HepG2 (cell line): ENCODE measurements around the gene FAM162B. TPM values are rescaled to one million over a fixed set of nuclear protein-coding genes. Genes with fewer than 3 reads are reported as not detected.

Experiments
- ATAC-seq: fragments of 200-7000 bp; cut with Tn5 transposase; 3 replicates; pipeline ENCODE4 v1.9.1; 2020; ENCODE audit warnings: mild to moderate bottlenecking, moderate library complexity
- BruUV-seq: library from RNA; stranded (reverse); fragments of 400-500 nt; replicated peaks from 2 replicates; lab custom pipeline; 2021; lab: Mats Ljungman, UMichigan
- CTCF ChIA-PET: fragments of 300-600 bp; formaldehyde crosslinking; extraction: SDS; loops from one replicate; lab custom pipeline; 2021; ENCODE audit warnings: low total read pairs, inconsistent platforms, low intra/inter-chr PET ratio; lab: Yijun Ruan, JAX
- POLR2A ChIA-PET: fragments of 350-600 bp; sonication (Branson Sonifier 250); formaldehyde crosslinking; loops from one replicate; lab custom pipeline; 2020; ENCODE audit warnings: antibody characterized with exemption, inconsistent platforms; lab: Yijun Ruan, JAX
- DNase-seq: peaks from one replicate; pipeline ENCODE4 v3.0.0-alpha.2; 2015; ENCODE audit warnings: low spot score
- FAIRE-seq: peaks from 3 replicates; lab custom pipeline; 2011; peaks lifted over from hg19 to GRCh38; lab: Jason Lieb, UNC
- H2AFZ ChIP-seq: one replicate; pipeline ENCODE4 v1.6.1; 2011; ENCODE audit warnings: low read length, inconsistent platforms
- H3K27ac ChIP-seq: fragments of 300-600 bp; 3 replicates; pipeline ENCODE4 v1.8.0; 2011; ENCODE audit warnings: mixed run types, mild to moderate bottlenecking, mixed read lengths, low read length, inconsistent platforms; ENCODE audit not compliant: insufficient read depth; ENCODE audit errors: extremely low read length
- H3K27me3 ChIP-seq, 2 experiments: fragments of 200-600 bp in 1 of 2; 2 replicates in 1 of 2; 3 replicates in 1 of 2; pipeline versions ENCODE4 v1.6.0 to v1.8.0; 2011; ENCODE audit warnings: low read length in 2 of 2, mild to moderate bottlenecking in 2 of 2, moderate library complexity in 2 of 2, inconsistent platforms in 1 of 2; ENCODE audit not compliant: insufficient read depth in 2 of 2, control insufficient read depth in 1 of 2
- H3K36me3 ChIP-seq, 2 experiments: fragments of 200-600 bp in 1 of 2; replicated peaks in 1 of 2; 2 replicates in 1 of 2; 3 replicates in 1 of 2; pipeline versions ENCODE4 v1.5.1 to v1.8.0; 2011; ENCODE audit warnings: low read length in 2 of 2, inconsistent platforms in 1 of 2; ENCODE audit not compliant: insufficient read depth in 2 of 2, control insufficient read depth in 1 of 2
- H3K4me1 ChIP-seq: 2 replicates; pipeline ENCODE4 v1.5.1; 2012; ENCODE audit warnings: low read length, inconsistent platforms; ENCODE audit not compliant: insufficient read depth
- H3K4me2 ChIP-seq: 2 replicates; pipeline ENCODE4 v1.6.0; 2011; ENCODE audit warnings: low read depth, low read length, inconsistent platforms
- H3K4me3 ChIP-seq, 3 experiments: fragments of 200-600 bp in 1 of 3; sonication (generic), shearing (Covaris generic) in 1 of 3; replicated peaks in 1 of 3; 2 replicates each; pipeline ENCODE4 v1.5.1; 2011 to 2016; ENCODE audit warnings: low read length in 3 of 3, inconsistent platforms in 2 of 3, low read depth in 2 of 3, mild to moderate bottlenecking in 2 of 3, control low read depth in 1 of 3, mixed read lengths in 1 of 3; ENCODE audit not compliant: insufficient read depth in 1 of 3
- H3K79me2 ChIP-seq: one replicate; pipeline ENCODE4 v1.6.1; 2011; ENCODE audit warnings: low read length, inconsistent platforms; ENCODE audit not compliant: insufficient read depth
- H3K9ac ChIP-seq: 2 replicates; pipeline ENCODE4 v1.6.0; 2011; ENCODE audit warnings: mild to moderate bottlenecking, low read depth, low read length, inconsistent platforms; ENCODE audit not compliant: insufficient read depth
- H3K9me3 ChIP-seq: 2 replicates; pipeline ENCODE4 v1.5.1; 2012; ENCODE audit warnings: mild to moderate bottlenecking, low read length
- H4K20me1 ChIP-seq: 2 replicates; pipeline ENCODE4 v1.6.0; 2011; ENCODE audit warnings: inconsistent platforms, mild to moderate bottlenecking, low read length, moderate library complexity; ENCODE audit not compliant: insufficient read depth
- FOSL2 ChIP-seq: sonication (generic); formaldehyde crosslinking; IDR thresholded peaks from 2 replicates; pipeline ENCODE4 v1.4.0; 2020; ENCODE audit warnings: missing genetic modification reagents
- GPBP1L1 ChIP-seq: sonication (generic); formaldehyde crosslinking; IDR thresholded peaks from 2 replicates; pipeline ENCODE4 v1.5.0; 2020; ENCODE audit warnings: mild to moderate bottlenecking, missing genetic modification reagents
- KDM1A ChIP-seq: IDR thresholded peaks from 2 replicates; pipeline ENCODE4 v1.6.1; 2016; ENCODE audit warnings: missing compliant biosample characterization
- MYC ChIP-seq: sonication (generic); formaldehyde crosslinking; IDR thresholded peaks from 2 replicates; pipeline ENCODE4 v1.9.0; 2021; ENCODE audit warnings: missing genetic modification reagents, borderline replicate concordance
- NCOA2 ChIP-seq: sonication (generic); formaldehyde crosslinking; IDR thresholded peaks from 2 replicates; pipeline ENCODE4 v1.8.0; 2022; ENCODE audit warnings: inconsistent platforms
- PRMT3 ChIP-seq: sonication (generic); formaldehyde crosslinking; IDR thresholded peaks from 2 replicates; pipeline ENCODE4 v1.8.1; 2022; ENCODE audit warnings: low read depth, mild to moderate bottlenecking, moderate library complexity, missing genetic modification reagents, borderline replicate concordance
- RELA ChIP-seq: sonication (generic); formaldehyde crosslinking; IDR thresholded peaks from 2 replicates; pipeline ENCODE4 v1.4.0; 2020; ENCODE audit warnings: missing genetic modification reagents
- SMYD3 ChIP-seq: sonication (generic); formaldehyde crosslinking; IDR thresholded peaks from 2 replicates; pipeline ENCODE4 v1.8.1; 2023; ENCODE audit warnings: mild to moderate bottlenecking, missing genetic modification reagents
- TCF12 ChIP-seq, 2 experiments: fragments of 450-650 bp in 1 of 2; sonication (generic) in 1 of 2; formaldehyde crosslinking in 1 of 2; IDR thresholded peaks; 2 replicates each; pipeline versions ENCODE4 v1.6.1 to v1.8.0; 2017 to 2022; ENCODE audit warnings: antibody characterized with exemption in 1 of 2, mild to moderate bottlenecking in 1 of 2, missing genetic modification reagents in 1 of 2, moderate library complexity in 1 of 2
- ZBTB38 ChIP-seq: sonication (generic); formaldehyde crosslinking; IDR thresholded peaks from 2 replicates; pipeline ENCODE4 v1.5.1; 2020; ENCODE audit warnings: mild to moderate bottlenecking, missing genetic modification reagents
- ZBTB40 ChIP-seq, 2 experiments: fragments of 450-650 bp in 1 of 2; sonication (generic) in 1 of 2; formaldehyde crosslinking in 1 of 2; IDR thresholded peaks; 2 replicates each; pipeline versions ENCODE4 v1.6.1 to v1.8.0; 2016 to 2022; ENCODE audit warnings: antibody characterized with exemption in 1 of 2, mild to moderate bottlenecking in 1 of 2, missing genetic modification reagents in 1 of 2
- ZNF180 ChIP-seq: sonication (generic); formaldehyde crosslinking; IDR thresholded peaks from 2 replicates; pipeline ENCODE4 v1.4.0; 2020; ENCODE audit warnings: low read depth, missing genetic modification reagents, borderline replicate concordance
- ZNF501 ChIP-seq: sonication (generic); formaldehyde crosslinking; IDR thresholded peaks from 2 replicates; pipeline ENCODE4 v1.5.1; 2020; ENCODE audit warnings: mild to moderate bottlenecking, moderate library complexity, missing genetic modification reagents
- ZNF558 ChIP-seq: sonication (generic); formaldehyde crosslinking; IDR thresholded peaks from 2 replicates; pipeline ENCODE4 v1.9.0; 2022; ENCODE audit warnings: mild to moderate bottlenecking, missing genetic modification reagents, borderline replicate concordance
- ZNF781 ChIP-seq: sonication (generic); formaldehyde crosslinking; IDR thresholded peaks from 2 replicates; pipeline ENCODE4 v1.5.1; 2020; ENCODE audit warnings: borderline replicate concordance, mild to moderate bottlenecking, missing genetic modification reagents; ENCODE audit errors: not compliant biosample characterization
- WGBS: methylation state at CpG from one replicate; pipeline ENCODE4 v1.1.6; 2017; ENCODE audit warnings: low lambda C conversion rate; 5-methylcytosine and 5-hydroxymethylcytosine counted together
- in situ Hi-C: cut with HindIII; loops from 2 replicates; pipeline ENCODE4 v1.10.0; 2017; ENCODE audit warnings: low pct_unique_long_range_greater_than_20kb; ENCODE audit not compliant: extremely low pct_ligation_motif_present
- intact Hi-C: fragments of 100-400 bp; cut with micrococcal nuclease; formaldehyde crosslinking; loops from one replicate; pipeline ENCODE4 v1.10.0; 2022; ENCODE audit not compliant: unreplicated experiment
- polyA plus RNA-seq, 8 experiments: library from polyadenylated mRNA; depleted of rRNA in 3 of 8; stranded (reverse) in 7 of 8; unstranded in 1 of 8; fragments of >200 nt; fragmentation: Illumina TruSeq in 4 of 8; extraction: Trizol in 4 of 8; gene quantifications; 2 replicates each; pipeline versions ENCODE4 v1.2.1 to v1.2.3, GENCODE V29; 2011 to 2016; ENCODE audit warnings: low read depth in 4 of 8, missing spikeins in 1 of 8, mixed read lengths in 1 of 8; ENCODE audit not compliant: insufficient read depth in 1 of 8
- total RNA-seq, 5 experiments: library from RNA; depleted of rRNA; stranded (reverse); fragments of >200 nt; fragmentation: Illumina TruSeq; extraction: Trizol; gene quantifications; 2 replicates each; pipeline ENCODE4 v1.2.3, GENCODE V29; 2016; ENCODE audit warnings: low read depth in 1 of 5

Gene FAM162B
- total and polyA plus RNA-seq, 2 of the 13 experiments (the other 11 are each of a cell fraction or from before 2014, with no cell fraction given), result not detected

DNA sequence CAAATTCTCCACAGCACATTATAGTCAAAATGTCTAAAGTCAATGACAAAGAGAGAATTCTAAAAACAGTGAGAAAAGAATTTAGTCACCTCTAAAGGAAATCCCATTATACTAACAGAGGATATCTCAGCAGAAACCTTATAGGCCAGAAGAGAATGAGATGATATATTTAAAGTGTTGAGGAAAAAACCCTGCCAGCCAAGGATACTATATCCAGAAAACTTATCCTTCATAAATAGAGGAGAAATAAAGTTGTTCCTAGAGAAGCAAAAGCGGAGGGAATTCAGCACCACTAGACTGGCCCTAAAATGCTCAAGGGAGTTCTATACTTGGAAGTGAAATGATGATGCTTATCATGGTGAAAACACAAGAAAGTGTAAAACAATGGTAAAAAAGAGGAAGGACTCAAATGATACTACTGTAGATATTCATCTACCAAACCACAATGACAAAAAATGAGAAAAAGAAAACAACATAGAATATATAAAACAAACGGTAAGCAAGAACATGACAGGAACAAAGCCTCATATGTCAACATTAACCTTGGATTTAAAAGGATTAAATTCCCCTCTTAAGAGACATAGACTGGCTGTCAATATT lies 46.6 kb upstream of the FAM162B start:
- Histone ChIP-seq H3K27ac (no peak overlapping the region), H3K4me2 (no peak overlapping the region), H4K20me1 (no peaks in the 10 kb centered on the region), H3K9me3 (peaks cover 13% of the 10 kb centered on the region), H2AFZ (no peak overlapping the region), H3K79me2 (no peaks in the 10 kb centered on the region), H3K4me3 (no peak overlapping the region)
- in situ Hi-C loops, result no loop called here
- intact Hi-C loops, result no loop called here
- TF ChIP-seq FOSL2 (CRISPR knock-in tag), result no peak
- no peak for TF ChIP-seq RELA (CRISPR knock-in tag)
- no peak for TF ChIP-seq TCF12 (IDR thresholded peaks at IDR 0.05)
- no peak for TF ChIP-seq TCF12 (CRISPR knock-in tag; IDR thresholded peaks at IDR 0.05)
- TF ChIP-seq SMYD3 (CRISPR knock-in tag), result no peak
- TF ChIP-seq PRMT3 (CRISPR knock-in tag), result no peak
- TF ChIP-seq ZNF781, result no peak
- no peak for TF ChIP-seq ZBTB40 (IDR thresholded peaks at IDR 0.05)
- no peak for TF ChIP-seq ZBTB40 (CRISPR knock-in tag; IDR thresholded peaks at IDR 0.05)
- TF ChIP-seq KDM1A (CRISPR knock-in tag), result no peak
- TF ChIP-seq GPBP1L1, result no peak
- no peak for TF ChIP-seq ZNF180
- TF ChIP-seq ZBTB38 (CRISPR knock-in tag), result no peak
- no peak for TF ChIP-seq ZNF558 (CRISPR knock-in tag)
- TF ChIP-seq MYC (CRISPR knock-in tag), result no peak
- TF ChIP-seq NCOA2, result no peak
- no peak for TF ChIP-seq ZNF501 (CRISPR knock-in tag)
- TF ChIP-seq, all 625 proteins: peak for 0
- DNase-seq (no peak), ATAC-seq (no peak), FAIRE-seq (no peak)
- 3% methylated on average over 2 of the region's 2 CpGs for WGBS
- BruUV-seq, result no TSS peak
- ChIA-PET CTCF (no interaction called here), POLR2A (no interaction called here)
- no peaks in the 10 kb centered on the region for H3K27me3 ChIP-seq
- no peaks in the 10 kb centered on the region for H3K36me3 ChIP-seq
- H3K4me1 ChIP-seq, result no peaks in the 10 kb centered on the region
- no peak overlapping the region for H3K9ac ChIP-seq
